Bronchial epithelial cell (primary cell): Measurements from ENCODE around the gene RAP1GAP2. TPM values are rescaled to one million over a fixed set of nuclear protein-coding genes. Genes with fewer than 3 reads are reported as not detected.

Source experiments
- DNase-seq: peaks from one replicate; pipeline ENCODE4 v3.0.0-alpha.2; 2010; ENCODE audit warnings: low read depth
- FAIRE-seq: peaks from 2 replicates; lab custom pipeline; 2011; peaks lifted over from hg19 to GRCh38; lab: Jason Lieb, UNC
- H3K27me3 ChIP-seq: 2 replicates; pipeline ENCODE4 v1.5.1; 2011; ENCODE audit warnings: low read length; ENCODE audit not compliant: control insufficient read depth, insufficient read depth
- H3K36me3 ChIP-seq: 2 replicates; pipeline ENCODE4 v1.5.1; 2011; ENCODE audit warnings: low read length; ENCODE audit not compliant: control insufficient read depth, insufficient read depth
- H3K4me3 ChIP-seq: 2 replicates; pipeline ENCODE4 v1.5.1; 2011; ENCODE audit warnings: mild to moderate bottlenecking, low read depth, low read length, control low read depth
- total RNA-seq: library from RNA; depleted of rRNA; stranded (reverse); fragments of >200 nt; gene quantifications from 2 replicates; pipeline ENCODE4 v1.2.1, GENCODE V29; 2014
- TF ChIP-seq, protein P1 (sequence below): IDR thresholded peaks from 2 replicates; pipeline ENCODE4 v1.5.1; 2011; ENCODE audit warnings: mild to moderate bottlenecking, moderate library complexity, low read length, control low read depth, inconsistent platforms; ENCODE audit not compliant: insufficient read depth, severe bottlenecking

RAP1GAP2 gene
- total RNA-seq, 1 donor from 2014 or later, result 15.0 TPM

DNA sequence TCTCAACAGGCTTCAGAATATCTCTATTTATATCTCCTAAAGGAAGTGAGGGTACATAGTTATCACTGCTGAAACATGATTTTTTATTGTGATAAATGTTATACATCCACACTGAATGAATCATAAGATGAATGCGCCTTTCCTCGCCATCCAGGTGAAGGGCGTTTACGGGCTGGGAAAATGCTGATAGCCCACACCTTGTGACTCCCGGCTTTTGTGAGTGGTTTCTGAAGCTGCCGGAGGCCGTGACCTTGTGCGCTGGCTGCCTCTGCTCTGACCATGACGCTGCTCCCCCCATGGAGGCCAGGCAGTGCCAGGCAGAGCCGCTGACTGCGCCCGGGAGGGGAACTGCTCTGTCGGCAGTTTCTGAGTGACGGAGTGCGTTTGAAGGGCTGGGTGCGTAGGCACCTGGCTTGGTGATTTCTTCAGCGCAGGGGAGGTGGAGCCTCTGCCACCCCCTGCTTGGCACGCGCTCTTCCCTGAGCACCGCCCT is 97.2 kb downstream of the RAP1GAP2 start:
- Histone ChIP-seq H3K27me3 (no peaks in the 10 kb centered on the region), H3K36me3 (no peaks in the 10 kb centered on the region), H3K4me3 (no peak overlapping the region)
- FAIRE-seq (no peak), DNase-seq (peak; percentile 50)
- TF ChIP-seq, protein P1, sequence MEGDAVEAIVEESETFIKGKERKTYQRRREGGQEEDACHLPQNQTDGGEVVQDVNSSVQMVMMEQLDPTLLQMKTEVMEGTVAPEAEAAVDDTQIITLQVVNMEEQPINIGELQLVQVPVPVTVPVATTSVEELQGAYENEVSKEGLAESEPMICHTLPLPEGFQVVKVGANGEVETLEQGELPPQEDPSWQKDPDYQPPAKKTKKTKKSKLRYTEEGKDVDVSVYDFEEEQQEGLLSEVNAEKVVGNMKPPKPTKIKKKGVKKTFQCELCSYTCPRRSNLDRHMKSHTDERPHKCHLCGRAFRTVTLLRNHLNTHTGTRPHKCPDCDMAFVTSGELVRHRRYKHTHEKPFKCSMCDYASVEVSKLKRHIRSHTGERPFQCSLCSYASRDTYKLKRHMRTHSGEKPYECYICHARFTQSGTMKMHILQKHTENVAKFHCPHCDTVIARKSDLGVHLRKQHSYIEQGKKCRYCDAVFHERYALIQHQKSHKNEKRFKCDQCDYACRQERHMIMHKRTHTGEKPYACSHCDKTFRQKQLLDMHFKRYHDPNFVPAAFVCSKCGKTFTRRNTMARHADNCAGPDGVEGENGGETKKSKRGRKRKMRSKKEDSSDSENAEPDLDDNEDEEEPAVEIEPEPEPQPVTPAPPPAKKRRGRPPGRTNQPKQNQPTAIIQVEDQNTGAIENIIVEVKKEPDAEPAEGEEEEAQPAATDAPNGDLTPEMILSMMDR, result no peak

DNA sequence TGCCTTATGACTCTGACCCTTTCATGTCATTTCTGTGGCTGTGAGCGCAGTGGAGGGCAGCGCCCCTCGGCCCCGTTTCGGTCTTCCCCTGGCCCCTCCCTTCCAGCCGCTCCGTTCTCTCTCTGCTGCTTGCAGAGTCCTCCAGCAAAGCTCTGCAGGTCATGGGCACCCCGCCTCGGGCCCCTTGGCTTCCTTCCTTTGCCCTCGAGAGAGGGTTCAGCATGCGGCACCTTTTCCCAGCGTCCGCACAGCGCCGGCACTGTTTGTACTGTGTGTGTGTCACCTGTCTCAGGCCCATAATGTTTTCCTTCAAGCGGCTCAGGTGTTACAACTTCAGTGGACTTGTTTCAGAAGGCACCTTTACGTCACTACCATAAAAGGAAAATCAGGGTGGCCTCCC is 98.5 kb downstream of the RAP1GAP2 start:
- no peak for DNase-seq
- Histone ChIP-seq H3K36me3 (no peaks in the 10 kb centered on the region), H3K27me3 (no peaks in the 10 kb centered on the region), H3K4me3 (no peak overlapping the region)
- FAIRE-seq, result no peak
- TF ChIP-seq, protein P1, result no peak

GRCh38 chr17:2897605-2898004 is 101.4 kb downstream of the RAP1GAP2 start:
- H3K4me3 ChIP-seq, result no peak overlapping the region
- TF ChIP-seq, protein P1, result no peak
- H3K27me3 ChIP-seq, result no peaks in the 10 kb centered on the region
- H3K36me3 ChIP-seq, result no peaks in the 10 kb centered on the region
- DNase-seq (no peak), FAIRE-seq (no peak)

- Histone ChIP-seq H3K4me3 (no peak overlapping the region), H3K27me3 (no peaks in the 10 kb centered on the region), H3K36me3 (no peaks in the 10 kb centered on the region)
- DNase-seq (no peak), FAIRE-seq (no peak)
- TF ChIP-seq, protein P1, result no peak
Measured at GRCh38 chr17:2898255-2898926, 102.2 kb downstream of the RAP1GAP2 start.

- DNase-seq (no peak), FAIRE-seq (no peak)
- TF ChIP-seq, protein P1, result no peak
- Histone ChIP-seq H3K36me3 (no peaks in the 10 kb centered on the region), H3K27me3 (no peaks in the 10 kb centered on the region), H3K4me3 (no peak overlapping the region)
Measured at GRCh38 chr17:2899906-2900305, 103.7 kb downstream of the RAP1GAP2 start.
